Fibroblast of pulmonary artery (primary cell): Measurements from ENCODE around the gene GDI1.

Experiments used
- DNase-seq: peaks from one replicate; pipeline ENCODE4 v3.0.0-alpha.2; 2010; ENCODE audit warnings: low read depth
- H3K4me3 ChIP-seq: replicated peaks from 2 replicates; pipeline ENCODE4 v1.5.1; 2011; ENCODE audit warnings: low read depth, mild to moderate bottlenecking, control low read depth, low read length, moderate library complexity
- TF ChIP-seq, protein P1 (sequence below): IDR thresholded peaks from 2 replicates; pipeline ENCODE4 v1.5.1; 2011; ENCODE audit warnings: mild to moderate bottlenecking, control low read depth, low read length, inconsistent platforms; ENCODE audit errors: missing control alignments

GDI1 gene

DNA sequence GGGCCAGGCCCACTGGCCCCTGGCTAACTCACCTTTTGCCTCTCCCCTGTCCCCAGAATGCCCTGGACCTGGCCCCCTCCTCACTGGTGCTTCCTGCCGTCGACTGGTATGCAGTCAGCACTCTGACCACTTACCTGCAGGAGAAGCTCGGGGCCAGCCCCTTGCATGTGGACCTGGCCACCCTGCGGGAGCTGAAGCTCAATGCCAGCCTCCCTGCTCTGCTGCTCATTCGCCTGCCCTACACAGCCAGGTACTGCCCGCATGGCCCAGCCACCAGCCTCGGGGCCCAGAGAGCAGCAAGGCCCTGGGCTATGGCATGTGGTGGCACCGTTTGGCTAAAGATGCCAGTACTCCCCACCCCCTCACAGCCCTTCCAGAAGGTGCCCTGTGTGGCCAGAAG lies 4.7 kb upstream of the GDI1 start:
- TF ChIP-seq, protein P1, sequence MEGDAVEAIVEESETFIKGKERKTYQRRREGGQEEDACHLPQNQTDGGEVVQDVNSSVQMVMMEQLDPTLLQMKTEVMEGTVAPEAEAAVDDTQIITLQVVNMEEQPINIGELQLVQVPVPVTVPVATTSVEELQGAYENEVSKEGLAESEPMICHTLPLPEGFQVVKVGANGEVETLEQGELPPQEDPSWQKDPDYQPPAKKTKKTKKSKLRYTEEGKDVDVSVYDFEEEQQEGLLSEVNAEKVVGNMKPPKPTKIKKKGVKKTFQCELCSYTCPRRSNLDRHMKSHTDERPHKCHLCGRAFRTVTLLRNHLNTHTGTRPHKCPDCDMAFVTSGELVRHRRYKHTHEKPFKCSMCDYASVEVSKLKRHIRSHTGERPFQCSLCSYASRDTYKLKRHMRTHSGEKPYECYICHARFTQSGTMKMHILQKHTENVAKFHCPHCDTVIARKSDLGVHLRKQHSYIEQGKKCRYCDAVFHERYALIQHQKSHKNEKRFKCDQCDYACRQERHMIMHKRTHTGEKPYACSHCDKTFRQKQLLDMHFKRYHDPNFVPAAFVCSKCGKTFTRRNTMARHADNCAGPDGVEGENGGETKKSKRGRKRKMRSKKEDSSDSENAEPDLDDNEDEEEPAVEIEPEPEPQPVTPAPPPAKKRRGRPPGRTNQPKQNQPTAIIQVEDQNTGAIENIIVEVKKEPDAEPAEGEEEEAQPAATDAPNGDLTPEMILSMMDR, result no peak
- no peak for DNase-seq
- no peak overlapping the region for H3K4me3 ChIP-seq

DNA sequence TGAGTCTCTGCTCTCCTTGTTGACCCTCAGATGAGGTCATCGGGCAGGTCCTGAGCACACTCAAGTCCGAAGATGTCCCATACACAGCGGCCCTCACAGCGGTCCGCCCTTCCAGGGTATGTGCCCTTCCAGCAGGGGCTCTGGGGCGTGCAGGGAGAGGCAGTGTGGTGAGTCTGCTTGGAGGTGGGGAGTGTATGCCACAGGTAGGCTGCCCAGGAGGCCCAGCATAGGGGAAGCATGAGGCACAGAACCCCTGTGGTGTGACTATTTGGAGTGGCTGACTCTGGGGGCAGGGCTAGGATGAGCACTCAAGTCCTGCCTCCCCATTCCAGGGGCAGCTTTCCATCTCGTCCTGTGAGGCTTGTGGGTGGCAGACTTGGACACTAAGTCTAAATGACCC lies 3.3 kb upstream of the GDI1 start:
- TF ChIP-seq, protein P1, result no peak
- no peak overlapping the region for H3K4me3 ChIP-seq
- no peak for DNase-seq

DNA sequence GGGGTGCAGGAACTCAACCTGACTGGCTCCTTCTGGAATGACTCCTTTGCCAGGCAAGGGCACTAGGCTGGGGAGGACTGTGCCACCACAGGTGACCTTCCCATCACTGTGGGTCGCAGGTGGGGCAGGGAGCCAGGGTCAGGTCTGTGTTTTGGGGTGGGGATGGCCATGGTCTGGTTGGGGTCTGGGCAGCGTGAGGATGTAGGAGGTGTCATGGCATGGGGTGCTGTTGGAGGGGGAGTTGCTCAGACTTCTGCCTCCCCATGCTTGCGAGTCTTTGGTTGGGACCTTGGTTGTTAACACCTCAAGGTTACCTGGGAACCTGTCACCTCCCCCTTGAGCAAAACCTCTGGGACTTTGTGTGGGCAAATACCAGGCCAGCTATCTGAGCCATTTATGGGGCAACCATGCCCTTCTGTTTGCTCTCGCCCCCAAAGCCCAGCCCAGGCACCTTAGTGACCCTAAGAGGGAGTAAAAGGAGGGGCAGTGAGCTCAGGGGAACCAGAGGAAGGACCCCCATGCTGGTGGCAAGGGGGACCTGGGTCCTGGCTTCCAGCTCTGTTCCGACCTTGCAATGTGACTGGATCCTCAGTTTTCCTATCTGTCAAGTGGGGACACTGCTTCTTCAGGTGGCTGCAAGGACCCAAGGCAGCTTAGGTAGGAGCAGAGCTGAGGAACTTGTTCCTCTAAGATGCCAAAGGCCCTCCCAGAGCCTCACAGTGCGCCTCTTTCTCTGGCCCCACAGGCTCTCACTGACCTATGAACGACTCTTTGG lies 2.4 kb upstream of the GDI1 start:
- DNase-seq, result no peak
- TF ChIP-seq, protein P1, result no peak
- no peak overlapping the region for H3K4me3 ChIP-seq

DNA sequence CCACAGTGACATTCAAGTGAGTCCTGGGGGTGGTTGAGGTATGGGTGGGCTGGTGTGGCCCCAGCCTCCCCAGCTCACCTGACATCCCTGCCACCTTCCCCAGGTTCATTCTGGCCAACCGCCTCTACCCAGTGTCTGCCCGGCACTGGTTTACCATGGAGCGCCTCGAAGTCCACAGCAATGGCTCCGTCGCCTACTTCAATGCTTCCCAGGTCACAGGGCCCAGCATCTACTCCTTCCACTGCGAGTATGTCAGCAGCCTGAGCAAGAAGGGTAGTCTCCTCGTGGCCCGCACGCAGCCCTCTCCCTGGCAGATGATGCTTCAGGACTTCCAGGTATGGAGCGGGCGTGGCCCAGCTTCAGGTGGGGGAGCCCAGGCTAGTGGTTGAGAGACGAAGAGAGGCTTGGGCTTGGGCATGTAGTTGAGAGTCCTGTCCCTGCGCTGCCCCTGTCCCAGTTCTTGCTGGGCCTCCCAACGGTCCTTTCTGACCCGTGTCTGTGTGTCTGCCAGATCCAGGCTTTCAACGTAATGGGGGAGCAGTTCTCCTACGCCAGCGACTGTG lies 1.7 kb upstream of the GDI1 start:
- DNase-seq, result no peak
- no peak overlapping the region for H3K4me3 ChIP-seq
- TF ChIP-seq, protein P1, result no peak

DNA sequence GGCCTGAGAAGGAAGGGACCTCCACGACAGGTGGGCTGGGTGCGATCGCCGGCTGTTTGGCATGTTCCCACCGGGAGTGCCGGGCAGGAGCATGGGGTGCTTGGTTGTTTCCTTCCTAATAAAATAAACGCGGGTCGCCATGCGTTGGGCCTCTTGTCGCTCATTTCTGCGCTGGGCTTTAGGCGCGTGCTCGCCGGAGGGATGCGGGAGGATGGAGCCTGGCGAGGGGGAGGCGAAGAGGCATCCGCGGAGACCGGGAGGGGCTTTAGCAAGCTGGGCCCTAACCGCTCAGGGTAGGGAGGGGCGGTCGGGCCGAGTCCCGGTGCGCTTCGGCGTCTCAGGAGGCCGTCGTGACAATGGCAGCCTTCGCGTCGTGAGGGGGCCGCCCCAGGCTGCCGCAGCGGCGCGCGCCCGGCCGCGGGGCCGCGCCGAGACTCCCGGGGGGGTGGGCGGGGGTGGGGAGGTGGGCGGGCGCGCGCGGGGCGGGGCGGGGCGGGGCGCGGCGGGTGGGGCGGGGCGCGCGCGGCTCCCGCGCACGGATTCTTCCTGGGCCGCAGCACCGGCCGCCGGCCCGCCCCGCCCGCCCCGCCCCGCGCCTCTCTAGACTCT lies 476 bp upstream of the GDI1 start:
- DNase-seq, result no peak
- TF ChIP-seq, protein P1, result no peak
- H3K4me3 ChIP-seq, result peak overlapping the region; percentile 70

DNA sequence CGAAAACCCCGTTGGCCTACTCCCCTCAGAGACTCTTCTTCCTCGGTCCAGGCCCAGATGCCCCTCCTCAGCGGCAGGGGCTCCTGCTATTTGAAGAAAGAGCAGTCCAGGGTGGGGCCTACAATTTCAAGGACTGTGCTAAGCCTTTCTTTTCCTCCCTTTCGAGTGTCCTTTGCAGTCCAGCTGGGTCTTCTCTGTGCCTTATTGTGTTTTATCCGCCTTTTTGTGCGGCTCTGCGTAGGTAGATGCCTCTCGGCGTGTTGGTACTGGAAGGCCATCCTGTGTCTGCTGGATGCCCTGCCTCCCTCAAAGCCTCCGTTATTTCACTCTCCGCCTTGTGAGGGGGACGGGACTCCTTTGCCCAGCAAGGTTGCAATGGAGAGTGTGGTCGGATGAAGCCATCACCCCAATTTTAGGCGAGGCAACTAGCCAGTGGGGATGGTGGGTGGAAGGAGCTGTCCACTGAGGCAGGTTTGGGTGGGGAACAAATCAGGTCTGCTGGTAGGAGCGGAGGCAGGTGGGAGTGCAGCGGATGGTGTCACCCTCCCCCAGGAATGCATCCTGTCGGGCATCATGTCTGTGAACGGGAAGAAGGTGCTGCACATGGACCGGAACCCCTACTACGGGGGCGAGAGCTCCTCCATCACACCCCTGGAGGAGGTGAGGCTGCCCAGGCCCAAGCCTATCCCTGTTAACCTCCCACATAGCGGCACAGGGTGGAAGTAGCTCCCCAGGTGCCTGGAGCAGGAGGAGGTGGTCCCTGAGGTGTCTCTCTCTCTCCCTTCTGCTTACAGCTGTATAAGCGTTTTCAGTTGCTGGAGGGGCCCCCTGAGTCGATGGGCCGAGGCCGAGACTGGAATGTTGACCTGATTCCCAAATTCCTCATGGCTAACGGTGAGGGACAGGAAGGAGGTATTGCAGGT lies 1.3 kb downstream of the GDI1 start:
- H3K4me3 ChIP-seq, result peak overlapping the region; percentile 70
- DNase-seq, result no peak
- TF ChIP-seq, protein P1, result no peak
